WI38 (cell line): ENCODE data around the gene ZNF599.
A peak's percentile ranks its signal among the peaks of the same experiment; 100 is the strongest.

Experiments
- H3K4me3 ChIP-seq: 2 replicates; pipeline ENCODE4 v1.5.1; 2011; ENCODE audit warnings: low read depth, mild to moderate bottlenecking, control low read depth, low read length
- TF ChIP-seq, protein P1 (sequence below): IDR thresholded peaks from 2 replicates; pipeline ENCODE4 v1.5.1; 2012; ENCODE audit warnings: low read depth, mild to moderate bottlenecking, control low read depth, low read length

Gene ZNF599

DNA sequence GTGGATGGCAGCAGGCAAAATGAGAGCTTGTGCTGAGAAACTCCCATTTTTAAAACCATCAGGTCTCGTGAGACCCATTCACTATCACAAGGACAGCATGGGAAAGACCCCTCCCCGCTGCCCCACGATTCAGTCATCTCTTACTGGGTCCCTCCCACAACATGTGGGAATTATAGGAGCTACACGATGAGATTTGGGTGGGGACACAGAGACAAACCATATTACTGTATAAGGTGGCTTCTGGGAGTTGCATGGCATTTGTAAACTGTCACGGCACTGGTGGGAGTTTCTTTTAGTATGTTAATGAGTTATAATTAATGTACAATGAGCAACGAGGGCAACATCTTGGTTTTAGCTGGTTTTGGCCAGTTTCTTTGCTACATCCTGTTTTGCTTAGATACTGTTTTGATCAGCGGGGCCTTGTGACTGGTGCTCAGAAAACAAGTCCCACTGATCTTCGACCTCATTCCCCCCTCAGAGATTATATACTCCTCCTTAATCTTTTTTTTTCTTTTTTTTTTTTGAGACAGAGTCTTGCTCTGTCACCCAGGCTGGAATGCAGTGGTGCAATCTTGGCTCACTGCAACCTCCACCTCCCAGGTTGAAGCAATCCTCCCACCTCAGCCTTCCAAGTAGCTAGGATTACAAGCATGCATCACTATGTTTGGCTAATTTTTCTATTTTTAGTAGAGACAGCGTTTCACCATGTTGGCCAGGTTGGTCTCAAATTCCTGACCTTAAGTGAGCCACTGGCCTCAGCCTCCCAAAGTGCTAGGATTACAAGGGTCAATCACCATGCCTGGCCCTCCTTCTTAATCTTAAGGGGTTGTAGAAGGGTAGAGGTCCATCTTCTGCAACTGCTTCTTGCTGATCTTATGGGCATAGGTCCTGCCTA lies 21.3 kb upstream of the ZNF599 start:
- TF ChIP-seq, protein P1, sequence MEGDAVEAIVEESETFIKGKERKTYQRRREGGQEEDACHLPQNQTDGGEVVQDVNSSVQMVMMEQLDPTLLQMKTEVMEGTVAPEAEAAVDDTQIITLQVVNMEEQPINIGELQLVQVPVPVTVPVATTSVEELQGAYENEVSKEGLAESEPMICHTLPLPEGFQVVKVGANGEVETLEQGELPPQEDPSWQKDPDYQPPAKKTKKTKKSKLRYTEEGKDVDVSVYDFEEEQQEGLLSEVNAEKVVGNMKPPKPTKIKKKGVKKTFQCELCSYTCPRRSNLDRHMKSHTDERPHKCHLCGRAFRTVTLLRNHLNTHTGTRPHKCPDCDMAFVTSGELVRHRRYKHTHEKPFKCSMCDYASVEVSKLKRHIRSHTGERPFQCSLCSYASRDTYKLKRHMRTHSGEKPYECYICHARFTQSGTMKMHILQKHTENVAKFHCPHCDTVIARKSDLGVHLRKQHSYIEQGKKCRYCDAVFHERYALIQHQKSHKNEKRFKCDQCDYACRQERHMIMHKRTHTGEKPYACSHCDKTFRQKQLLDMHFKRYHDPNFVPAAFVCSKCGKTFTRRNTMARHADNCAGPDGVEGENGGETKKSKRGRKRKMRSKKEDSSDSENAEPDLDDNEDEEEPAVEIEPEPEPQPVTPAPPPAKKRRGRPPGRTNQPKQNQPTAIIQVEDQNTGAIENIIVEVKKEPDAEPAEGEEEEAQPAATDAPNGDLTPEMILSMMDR, result no peak
- H3K4me3 ChIP-seq, result no peak overlapping the region

DNA sequence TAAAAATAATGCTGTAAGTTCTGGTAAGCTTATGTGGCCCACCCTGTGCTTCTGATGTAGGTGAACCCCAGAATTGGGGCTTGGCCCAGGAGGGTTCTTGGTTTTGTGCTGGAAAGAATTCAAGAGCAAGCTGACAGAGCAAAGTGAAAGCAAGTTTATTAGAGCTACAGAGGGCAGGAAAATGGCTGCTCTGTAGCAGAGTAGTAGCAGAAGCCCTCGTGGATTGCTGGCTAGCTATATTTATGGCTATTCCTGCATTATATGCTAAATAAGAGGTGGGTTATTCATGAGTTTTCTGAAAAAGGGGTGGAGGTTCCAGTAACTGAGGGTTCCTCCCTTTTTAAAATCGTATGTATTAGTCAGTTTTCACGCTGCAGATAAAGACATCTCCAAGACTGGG lies 20.6 kb upstream of the ZNF599 start:
- peak overlapping the region; percentile 34 for H3K4me3 ChIP-seq
- TF ChIP-seq, protein P1, result no peak

GRCh38 chr19:34788074-34788473 lies 15.1 kb upstream of the ZNF599 start:
- no peak overlapping the region for H3K4me3 ChIP-seq
- TF ChIP-seq, protein P1, result no peak

GRCh38 chr19:34787059-34787824 lies 14.2 kb upstream of the ZNF599 start:
- TF ChIP-seq, protein P1, result no peak
- H3K4me3 ChIP-seq, result no peak overlapping the region

DNA sequence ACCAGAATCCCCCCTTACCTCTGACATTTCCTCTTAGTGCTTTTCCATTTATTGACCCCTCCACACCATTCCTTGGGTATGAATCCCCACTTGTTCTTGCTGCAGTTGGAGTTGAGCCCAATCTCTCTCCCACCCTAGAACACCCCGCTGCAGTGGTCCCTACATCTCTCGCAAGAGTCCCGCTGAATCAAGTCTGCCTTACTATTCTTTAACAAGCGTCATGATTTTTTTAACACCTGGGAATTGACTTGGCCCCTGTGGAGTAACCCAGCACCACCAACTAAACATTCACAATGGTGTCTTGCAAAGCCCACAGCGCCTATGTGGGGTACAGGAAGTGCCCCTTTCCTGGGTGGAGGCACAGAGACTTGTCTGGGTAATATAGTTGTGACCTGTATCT lies 13.2 kb upstream of the ZNF599 start:
- no peak overlapping the region for H3K4me3 ChIP-seq
- TF ChIP-seq, protein P1, result no peak

DNA sequence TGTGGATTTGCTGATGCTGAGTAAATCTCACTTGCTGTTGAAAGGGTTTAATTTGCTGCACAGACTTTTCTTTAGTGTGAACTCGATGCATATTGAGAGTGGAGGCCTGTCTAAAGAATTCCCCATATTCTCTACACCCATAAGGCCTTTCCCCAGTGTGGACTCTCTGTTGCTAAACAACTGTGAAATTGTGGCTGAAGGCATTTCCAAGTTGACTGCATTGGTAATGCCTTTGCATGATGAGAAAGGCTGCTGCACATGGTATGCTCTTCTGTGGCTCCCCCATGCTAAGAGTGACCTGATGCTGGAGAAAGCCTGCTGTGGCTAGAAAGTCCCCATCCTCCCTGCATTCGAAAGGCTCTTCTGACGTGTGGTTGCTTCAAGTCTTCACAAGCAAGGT lies 6.6 kb upstream of the ZNF599 start:
- TF ChIP-seq, protein P1, result no peak
- no peak overlapping the region for H3K4me3 ChIP-seq

GRCh38 chr19:34778342-34778741 lies 5.3 kb upstream of the ZNF599 start:
- no peak overlapping the region for H3K4me3 ChIP-seq
- TF ChIP-seq, protein P1, result no peak
